GM23248 (cell line): ENCODE data around the gene ABHD12B.

ENCODE experiments used
- EZH2 ChIP-seq: fragments of 200-600 bp; sonication (generic); IDR thresholded peaks from 2 replicates; pipeline ENCODE4 v1.6.1; 2018; ENCODE audit warnings: antibody characterized with exemption, mild to moderate bottlenecking; ENCODE audit not compliant: insufficient read depth, poor library complexity, severe bottlenecking
- EZH2phosphoT487 ChIP-seq: fragments of 200-600 bp; sonication (generic); IDR thresholded peaks from 2 replicates; pipeline ENCODE4 v1.6.1; 2018; ENCODE audit warnings: antibody characterized with exemption, moderate library complexity, mild to moderate bottlenecking, low read depth; ENCODE audit not compliant: insufficient read depth

- TF ChIP-seq EZH2 (no peak), EZH2phosphoT487 (no peak)
Measured at GRCh38 chr14:50937325-50937724, 65.5 kb downstream of the ABHD12B start.
